ENCODE results near the gene CBX5.

The CBX5 gene

GRCh38 chr12:54296393-54297099, 16.6 kb upstream of the CBX5 start:
- Histone ChIP-seq H3K9ac (ENCODE audit: low read length) (no peak overlapping the region), H2BK120ac (ENCODE audit: insufficient read depth, low read length, poor library complexity) (no peak overlapping the region), H3K27me3 (ENCODE audit: insufficient read depth, low read length) (no peaks in the 10 kb centered on the region), H3K9me3 (ENCODE audit: insufficient read depth, low read depth, low read length) (no peaks in the 10 kb centered on the region), H3K4ac (ENCODE audit: low read depth, low read length) (no peak overlapping the region), H3K23ac (ENCODE audit: low read length) (no peak overlapping the region), H3K18ac (ENCODE audit: low read length) (no peak overlapping the region), H3K4me3 (ENCODE audit: low read depth, low read length) (no peak overlapping the region), H2AK5ac (ENCODE audit: low read length) (no peak overlapping the region), H2AFZ (ENCODE audit: insufficient read depth, low read length, poor library complexity) (no peak overlapping the region), H4K91ac (ENCODE audit: low read depth, low read length) (no peak overlapping the region), H2BK12ac (ENCODE audit: low read length) (no peak overlapping the region), H4K12ac (ENCODE audit: low read depth, low read length) (no peak overlapping the region), H4K8ac (ENCODE audit: low read depth, low read length) (no peak overlapping the region), H3K79me2 (ENCODE audit: control insufficient read depth, insufficient read depth, low read length, poor library complexity) (no peaks in the 10 kb centered on the region), H2BK5ac (ENCODE audit: low read depth, low read length, poor library complexity) (no peak overlapping the region), H3K14ac (ENCODE audit: low read length) (no peak overlapping the region), H3K4me1 (ENCODE audit: control insufficient read depth in 1 of 2, insufficient read depth in 2 of 2, low read length in 2 of 2) (peaks cover 13% of the 10 kb centered on the region in 2 experiments), H3K27ac (ENCODE audit: low read depth, low read length) (no peak overlapping the region), H3K79me1 (ENCODE audit: low read length) (peaks cover 2% of the 10 kb centered on the region), H3K36me3 (ENCODE audit: control insufficient read depth in 1 of 2, insufficient read depth in 2 of 2, low read length in 2 of 2) (no peaks in the 10 kb centered on the region), H3K4me2 (ENCODE audit: low read length) (no peak overlapping the region)
- no peak for DNase-seq
- no CpG with 5 or more reads among the region's 5 CpGs for WGBS (ENCODE audit: extremely low coverage, insufficient coverage, insufficient read length)

- H2BK12ac ChIP-seq (ENCODE audit: low read length), result no peak overlapping the region
- H3K18ac ChIP-seq (ENCODE audit: low read length), result no peak overlapping the region
- H3K4me1 ChIP-seq (ENCODE audit: control insufficient read depth in 1 of 2, insufficient read depth in 2 of 2, low read length in 2 of 2), result peaks cover 2% of the 10 kb centered on the region in 2 experiments
- H4K12ac ChIP-seq (ENCODE audit: low read depth, low read length), result no peak overlapping the region
- H3K36me3 ChIP-seq (ENCODE audit: control insufficient read depth in 1 of 2, insufficient read depth in 2 of 2, low read length in 2 of 2), result no peaks in the 10 kb centered on the region
- no peak overlapping the region for H2AK5ac ChIP-seq (ENCODE audit: low read length)
- no peaks in the 10 kb centered on the region for H3K27me3 ChIP-seq (ENCODE audit: insufficient read depth, low read length)
- no peaks in the 10 kb centered on the region for H3K9me3 ChIP-seq (ENCODE audit: insufficient read depth, low read depth, low read length)
- DNase-seq, result no peak
- no peak overlapping the region for H3K4me3 ChIP-seq (ENCODE audit: low read depth, low read length)
- H3K79me2 ChIP-seq (ENCODE audit: control insufficient read depth, insufficient read depth, low read length, poor library complexity), result no peaks in the 10 kb centered on the region
- no peaks in the 10 kb centered on the region for H3K79me1 ChIP-seq (ENCODE audit: low read length)
- H2BK5ac ChIP-seq (ENCODE audit: low read depth, low read length, poor library complexity), result no peak overlapping the region
- H3K9ac ChIP-seq (ENCODE audit: low read length), result no peak overlapping the region
- no peak overlapping the region for H2AFZ ChIP-seq (ENCODE audit: insufficient read depth, low read length, poor library complexity)
- H4K8ac ChIP-seq (ENCODE audit: low read depth, low read length), result no peak overlapping the region
- no peak overlapping the region for H2BK120ac ChIP-seq (ENCODE audit: insufficient read depth, low read length, poor library complexity)
- no peak overlapping the region for H3K4me2 ChIP-seq (ENCODE audit: low read length)
- H3K4ac ChIP-seq (ENCODE audit: low read depth, low read length), result no peak overlapping the region
- H4K91ac ChIP-seq (ENCODE audit: low read depth, low read length), result no peak overlapping the region
- no peak overlapping the region for H3K14ac ChIP-seq (ENCODE audit: low read length)
- H3K27ac ChIP-seq (ENCODE audit: low read depth, low read length), result no peak overlapping the region
- no CpG with 5 or more reads among the region's 9 CpGs for WGBS (ENCODE audit: extremely low coverage, insufficient coverage, insufficient read length)
- H3K23ac ChIP-seq (ENCODE audit: low read length), result no peak overlapping the region
Observed at GRCh38 chr12:54294953-54295566, 15.1 kb upstream of the CBX5 start.

GRCh38 chr12:54294152-54294952, 14.4 kb upstream of the CBX5 start:
- H3K79me2 ChIP-seq (ENCODE audit: control insufficient read depth, insufficient read depth, low read length, poor library complexity), result no peaks in the 10 kb centered on the region
- H2BK5ac ChIP-seq (ENCODE audit: low read depth, low read length, poor library complexity), result no peak overlapping the region
- no peak overlapping the region for H2BK120ac ChIP-seq (ENCODE audit: insufficient read depth, low read length, poor library complexity)
- no peak overlapping the region for H2AK5ac ChIP-seq (ENCODE audit: low read length)
- H3K36me3 ChIP-seq (ENCODE audit: control insufficient read depth in 1 of 2, insufficient read depth in 2 of 2, low read length in 2 of 2), result no peaks in the 10 kb centered on the region
- no peak overlapping the region for H2AFZ ChIP-seq (ENCODE audit: insufficient read depth, low read length, poor library complexity)
- H4K91ac ChIP-seq (ENCODE audit: low read depth, low read length), result no peak overlapping the region
- no peaks in the 10 kb centered on the region for H3K79me1 ChIP-seq (ENCODE audit: low read length)
- H3K4me2 ChIP-seq (ENCODE audit: low read length), result no peak overlapping the region
- H3K4me3 ChIP-seq (ENCODE audit: low read depth, low read length), result no peak overlapping the region
- peak in 1 of 2 donors; percentile 70 for DNase-seq
- no peak overlapping the region for H2BK12ac ChIP-seq (ENCODE audit: low read length)
- H3K18ac ChIP-seq (ENCODE audit: low read length), result no peak overlapping the region
- H4K8ac ChIP-seq (ENCODE audit: low read depth, low read length), result no peak overlapping the region
- H3K9me3 ChIP-seq (ENCODE audit: insufficient read depth, low read depth, low read length), result no peaks in the 10 kb centered on the region
- H4K12ac ChIP-seq (ENCODE audit: low read depth, low read length), result no peak overlapping the region
- H3K23ac ChIP-seq (ENCODE audit: low read length), result no peak overlapping the region
- no peak overlapping the region for H3K4ac ChIP-seq (ENCODE audit: low read depth, low read length)
- no peaks in the 10 kb centered on the region for H3K4me1 ChIP-seq (ENCODE audit: control insufficient read depth in 1 of 2, insufficient read depth in 2 of 2, low read length in 2 of 2)
- no CpG with 5 or more reads among the region's 9 CpGs for WGBS (ENCODE audit: extremely low coverage, insufficient coverage, insufficient read length)
- H3K27ac ChIP-seq (ENCODE audit: low read depth, low read length), result no peak overlapping the region
- no peak overlapping the region for H3K14ac ChIP-seq (ENCODE audit: low read length)
- H3K9ac ChIP-seq (ENCODE audit: low read length), result no peak overlapping the region
- no peaks in the 10 kb centered on the region for H3K27me3 ChIP-seq (ENCODE audit: insufficient read depth, low read length)

GRCh38 chr12:54292931-54293241, 13.0 kb upstream of the CBX5 start:
- Histone ChIP-seq H3K9ac (ENCODE audit: low read length) (no peak overlapping the region), H3K36me3 (ENCODE audit: control insufficient read depth in 1 of 2, insufficient read depth in 2 of 2, low read length in 2 of 2) (peaks cover 0 to 2% of the 10 kb centered on the region in 2 experiments), H2AK5ac (ENCODE audit: low read length) (no peak overlapping the region), H3K79me1 (ENCODE audit: low read length) (no peaks in the 10 kb centered on the region), H2BK120ac (ENCODE audit: insufficient read depth, low read length, poor library complexity) (no peak overlapping the region), H3K4me2 (ENCODE audit: low read length) (no peak overlapping the region), H3K4me3 (ENCODE audit: low read depth, low read length) (no peak overlapping the region), H3K4me1 (ENCODE audit: control insufficient read depth in 1 of 2, insufficient read depth in 2 of 2, low read length in 2 of 2) (no peaks in the 10 kb centered on the region), H4K91ac (ENCODE audit: low read depth, low read length) (no peak overlapping the region), H2BK5ac (ENCODE audit: low read depth, low read length, poor library complexity) (no peak overlapping the region), H3K18ac (ENCODE audit: low read length) (no peak overlapping the region), H3K14ac (ENCODE audit: low read length) (no peak overlapping the region), H3K4ac (ENCODE audit: low read depth, low read length) (no peak overlapping the region), H4K12ac (ENCODE audit: low read depth, low read length) (no peak overlapping the region), H3K27ac (ENCODE audit: low read depth, low read length) (no peak overlapping the region), H3K27me3 (ENCODE audit: insufficient read depth, low read length) (no peaks in the 10 kb centered on the region), H2BK12ac (ENCODE audit: low read length) (no peak overlapping the region), H3K79me2 (ENCODE audit: control insufficient read depth, insufficient read depth, low read length, poor library complexity) (no peaks in the 10 kb centered on the region), H2AFZ (ENCODE audit: insufficient read depth, low read length, poor library complexity) (no peak overlapping the region), H3K23ac (ENCODE audit: low read length) (no peak overlapping the region), H3K9me3 (ENCODE audit: insufficient read depth, low read depth, low read length) (no peaks in the 10 kb centered on the region), H4K8ac (ENCODE audit: low read depth, low read length) (no peak overlapping the region)
- no peak for DNase-seq
- WGBS (ENCODE audit: extremely low coverage, insufficient coverage, insufficient read length), result no CpG with 5 or more reads among the region's 7 CpGs
